COLO829 (cell line): ENCODE data around the gene PDE7B.
"Not testable (repeated sequence)": the region's sequence is repeated elsewhere in the genome, so short reads cannot be mapped to it uniquely, and the experiment has no call there.

Experiments
- DNase-seq: peaks from one replicate; pipeline ENCODE4 v3.0.0; 2012; ENCODE audit warnings: low spot score

PDE7B gene

GRCh38 chr6:136073216-136073615 is 221.7 kb downstream of the PDE7B start:
- DNase-seq: no peak

- no peak for DNase-seq
These were observed 225.0 kb downstream of the PDE7B start for GRCh38 chr6:136076496-136076895.

GRCh38 chr6:136077834-136078576 is 226.5 kb downstream of the PDE7B start:
- peak; percentile 53 for DNase-seq

- no peak for DNase-seq
These were observed 228.4 kb downstream of the PDE7B start for GRCh38 chr6:136079701-136080565.

- DNase-seq: no peak
These were observed 232.0 kb downstream of the PDE7B start for GRCh38 chr6:136083540-136083939.

GRCh38 chr6:136084403-136084802 is 232.9 kb downstream of the PDE7B start:
- DNase-seq: no peak

GRCh38 chr6:136085370-136086115 is 234.0 kb downstream of the PDE7B start:
- no peak for DNase-seq

- no peak for DNase-seq
These were observed 235.2 kb downstream of the PDE7B start for GRCh38 chr6:136086686-136087085.

GRCh38 chr6:136087986-136088385 is 236.5 kb downstream of the PDE7B start:
- no peak for DNase-seq

GRCh38 chr6:136088693-136089092 is 237.2 kb downstream of the PDE7B start:
- DNase-seq: no peak

GRCh38 chr6:136089876-136090275 is 238.4 kb downstream of the PDE7B start:
- DNase-seq: no peak

GRCh38 chr6:136090929-136091328 is 239.4 kb downstream of the PDE7B start:
- DNase-seq: no peak

- no peak for DNase-seq
These were observed 241.4 kb downstream of the PDE7B start for GRCh38 chr6:136092897-136093296.

GRCh38 chr6:136093835-136094234 is 242.3 kb downstream of the PDE7B start:
- DNase-seq: no peak

GRCh38 chr6:136094812-136095211 is 243.3 kb downstream of the PDE7B start:
- DNase-seq: no peak

GRCh38 chr6:136095986-136096385 is 244.5 kb downstream of the PDE7B start:
- no peak for DNase-seq

- no peak for DNase-seq
These were observed 251.6 kb downstream of the PDE7B start for GRCh38 chr6:136102991-136103688.

- no peak for DNase-seq
These were observed 252.3 kb downstream of the PDE7B start for GRCh38 chr6:136103763-136104311.

GRCh38 chr6:136104556-136104955 is 253.1 kb downstream of the PDE7B start:
- no peak for DNase-seq

- not testable (repeated sequence) for DNase-seq
These were observed 254.3 kb downstream of the PDE7B start for GRCh38 chr6:136105797-136106196.

GRCh38 chr6:136108361-136108945 is 257.0 kb downstream of the PDE7B start:
- DNase-seq: peak; percentile 45
